ENCODE data around the gene ANKFY1.

The ANKFY1 gene

DNA sequence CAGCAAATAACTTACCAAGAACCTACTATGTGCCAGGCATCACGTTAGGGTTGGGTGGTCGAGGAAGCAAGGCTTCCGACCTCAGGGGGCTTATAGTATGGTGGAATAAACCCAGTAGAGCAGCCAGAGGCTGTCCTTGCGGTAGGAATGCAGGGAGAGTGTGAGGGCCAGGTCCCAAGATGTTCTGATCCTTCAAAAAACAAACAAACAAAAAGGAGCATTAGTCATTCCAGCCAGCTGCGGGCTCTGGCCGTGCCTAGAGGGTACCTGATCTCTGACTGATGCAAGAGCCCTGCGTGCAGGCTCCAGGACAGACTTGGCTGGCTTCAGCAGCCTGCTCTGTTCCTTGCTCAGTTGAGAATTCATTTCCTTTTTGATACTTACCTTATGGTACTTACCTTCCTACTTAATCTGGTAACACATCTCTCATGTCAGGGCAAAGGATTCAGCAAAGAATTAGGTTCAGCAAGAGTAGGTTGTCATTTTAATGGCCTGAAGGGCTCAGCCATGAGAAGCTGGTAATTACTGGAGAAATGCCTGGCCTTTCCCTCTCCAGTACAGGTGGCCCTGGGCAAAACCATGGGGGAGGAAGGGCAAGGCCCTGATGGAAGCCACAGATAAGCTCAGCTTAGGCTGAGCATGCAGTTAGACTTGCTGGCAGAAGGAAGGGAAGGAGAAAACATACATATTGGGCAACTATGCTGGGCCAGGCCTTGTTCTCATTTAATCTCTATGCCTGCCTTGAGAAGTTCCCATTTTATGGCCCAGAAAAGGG is 102.4 kb downstream of the ANKFY1 start:
- H3K27ac ChIP-seq (ENCODE audit: insufficient read depth, low read length, poor library complexity, severe bottlenecking): no peak overlapping the region
- no peak overlapping the region for H3K4me3 ChIP-seq (ENCODE audit: insufficient read depth, low read depth, low read length, poor library complexity, severe bottlenecking)
- H3K4me1 ChIP-seq (ENCODE audit: control insufficient read depth, insufficient read depth, low read length, poor library complexity, severe bottlenecking): no peaks in the 10 kb centered on the region
- no peaks in the 10 kb centered on the region for H3K9me3 ChIP-seq (ENCODE audit: control insufficient read depth, low read length)
- peaks cover 9% of the 10 kb centered on the region for H3K36me3 ChIP-seq (ENCODE audit: control insufficient read depth, insufficient read depth, low read length)
- DNase-seq: no peak
- H3K27me3 ChIP-seq (replicated peaks; ENCODE audit: control insufficient read depth, insufficient read depth, low read length, poor library complexity, severe bottlenecking): no peaks in the 10 kb centered on the region

DNA sequence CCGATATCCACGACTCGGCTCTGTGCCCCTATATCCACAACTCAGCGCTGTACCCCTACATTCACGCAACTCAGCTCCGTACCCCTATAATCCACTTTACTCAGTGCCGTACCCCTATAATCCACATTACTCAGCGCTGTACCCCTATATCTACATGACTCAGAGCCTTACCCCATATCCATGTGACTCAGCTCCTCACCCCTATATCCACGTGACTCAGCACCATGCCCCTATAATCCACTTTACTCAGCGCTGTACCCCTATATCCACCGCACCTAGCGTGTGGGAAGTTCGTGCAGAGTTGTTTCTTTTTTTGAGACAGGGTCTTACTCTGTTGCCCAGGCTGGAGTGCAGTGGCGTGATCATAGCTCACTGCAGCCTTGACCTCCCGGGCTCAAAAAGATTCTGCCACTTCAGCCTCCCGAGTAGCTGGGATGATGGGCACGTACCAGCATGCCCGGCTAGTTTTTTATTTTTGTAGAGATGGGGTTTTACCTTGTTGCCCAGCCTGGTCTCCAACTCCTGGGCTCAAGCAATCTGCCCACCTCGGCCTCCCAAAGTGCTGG is 103.4 kb downstream of the ANKFY1 start:
- H3K9me3 ChIP-seq (ENCODE audit: control insufficient read depth, low read length): no peaks in the 10 kb centered on the region
- peaks cover 6% of the 10 kb centered on the region for H3K36me3 ChIP-seq (ENCODE audit: control insufficient read depth, insufficient read depth, low read length)
- H3K4me1 ChIP-seq (ENCODE audit: control insufficient read depth, insufficient read depth, low read length, poor library complexity, severe bottlenecking): no peaks in the 10 kb centered on the region
- H3K4me3 ChIP-seq (ENCODE audit: insufficient read depth, low read depth, low read length, poor library complexity, severe bottlenecking): no peak overlapping the region
- DNase-seq: no peak
- no peak overlapping the region for H3K27ac ChIP-seq (ENCODE audit: insufficient read depth, low read length, poor library complexity, severe bottlenecking)
- H3K27me3 ChIP-seq (replicated peaks; ENCODE audit: control insufficient read depth, insufficient read depth, low read length, poor library complexity, severe bottlenecking): no peaks in the 10 kb centered on the region

DNA sequence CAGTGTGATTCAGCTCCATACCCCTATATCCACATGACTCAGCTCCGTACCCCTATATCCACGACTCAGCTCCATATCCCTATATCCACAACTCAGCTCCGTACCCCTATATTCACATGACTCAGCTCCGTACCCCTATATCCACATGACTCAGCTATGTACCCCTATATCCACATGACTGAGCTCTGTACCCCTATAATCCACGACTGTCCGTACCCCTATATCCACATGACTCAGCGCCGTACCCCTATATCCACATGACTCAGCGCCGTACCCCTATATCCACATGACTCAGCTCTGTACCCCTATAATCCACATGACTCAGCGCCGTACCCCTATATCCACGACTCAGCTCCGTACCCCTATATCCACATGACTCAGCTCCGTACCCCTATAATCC is 104.0 kb downstream of the ANKFY1 start:
- no peak overlapping the region for H3K4me3 ChIP-seq (ENCODE audit: insufficient read depth, low read depth, low read length, poor library complexity, severe bottlenecking)
- H3K9me3 ChIP-seq (ENCODE audit: control insufficient read depth, low read length): no peaks in the 10 kb centered on the region
- no peak overlapping the region for H3K27ac ChIP-seq (ENCODE audit: insufficient read depth, low read length, poor library complexity, severe bottlenecking)
- H3K4me1 ChIP-seq (ENCODE audit: control insufficient read depth, insufficient read depth, low read length, poor library complexity, severe bottlenecking): no peaks in the 10 kb centered on the region
- H3K36me3 ChIP-seq (ENCODE audit: control insufficient read depth, insufficient read depth, low read length): peaks cover 6% of the 10 kb centered on the region
- DNase-seq: no peak
- H3K27me3 ChIP-seq (replicated peaks; ENCODE audit: control insufficient read depth, insufficient read depth, low read length, poor library complexity, severe bottlenecking): no peaks in the 10 kb centered on the region

DNA sequence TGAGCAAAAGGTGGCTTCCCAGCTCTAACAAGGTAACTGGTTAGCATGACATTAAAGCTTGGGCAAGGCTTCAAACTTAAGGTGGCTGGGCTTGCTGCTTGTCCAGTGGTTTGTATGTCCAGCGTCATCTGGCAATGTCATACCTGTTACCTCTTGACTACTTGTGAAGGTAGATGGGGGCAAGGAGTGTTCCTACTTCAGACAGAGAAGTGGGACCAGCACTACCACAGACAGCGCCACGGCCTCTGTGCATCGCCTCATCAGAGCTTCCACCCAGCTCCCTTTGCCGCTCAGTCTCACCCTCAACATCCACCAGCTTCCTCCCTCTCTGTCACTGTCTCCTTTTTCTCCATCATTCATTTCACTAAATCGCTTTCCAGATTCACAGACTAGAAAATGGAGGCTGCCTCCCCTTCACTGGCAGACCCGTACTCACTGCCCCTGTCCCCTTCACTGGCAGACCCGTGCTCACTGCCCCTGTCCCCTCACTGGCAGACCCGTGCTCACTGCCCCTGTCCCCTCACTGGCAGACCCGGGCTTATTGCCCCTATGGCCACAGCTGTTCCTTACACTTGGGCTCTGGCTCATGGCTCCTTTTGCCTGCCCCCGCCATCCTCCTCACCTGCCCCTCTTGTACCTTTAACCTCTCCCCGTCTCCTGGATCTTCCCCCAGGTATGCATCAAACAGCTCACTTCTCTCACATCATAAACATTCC is 106.0 kb downstream of the ANKFY1 start:
- Histone ChIP-seq H3K4me1 (ENCODE audit: control insufficient read depth, insufficient read depth, low read length, poor library complexity, severe bottlenecking) (no peaks in the 10 kb centered on the region), H3K27me3 (replicated peaks; ENCODE audit: control insufficient read depth, insufficient read depth, low read length, poor library complexity, severe bottlenecking) (no peaks in the 10 kb centered on the region), H3K36me3 (ENCODE audit: control insufficient read depth, insufficient read depth, low read length) (no peaks in the 10 kb centered on the region), H3K4me3 (ENCODE audit: insufficient read depth, low read depth, low read length, poor library complexity, severe bottlenecking) (no peak overlapping the region), H3K9me3 (ENCODE audit: control insufficient read depth, low read length) (no peaks in the 10 kb centered on the region), H3K27ac (ENCODE audit: insufficient read depth, low read length, poor library complexity, severe bottlenecking) (no peak overlapping the region)
- DNase-seq: no peak

DNA sequence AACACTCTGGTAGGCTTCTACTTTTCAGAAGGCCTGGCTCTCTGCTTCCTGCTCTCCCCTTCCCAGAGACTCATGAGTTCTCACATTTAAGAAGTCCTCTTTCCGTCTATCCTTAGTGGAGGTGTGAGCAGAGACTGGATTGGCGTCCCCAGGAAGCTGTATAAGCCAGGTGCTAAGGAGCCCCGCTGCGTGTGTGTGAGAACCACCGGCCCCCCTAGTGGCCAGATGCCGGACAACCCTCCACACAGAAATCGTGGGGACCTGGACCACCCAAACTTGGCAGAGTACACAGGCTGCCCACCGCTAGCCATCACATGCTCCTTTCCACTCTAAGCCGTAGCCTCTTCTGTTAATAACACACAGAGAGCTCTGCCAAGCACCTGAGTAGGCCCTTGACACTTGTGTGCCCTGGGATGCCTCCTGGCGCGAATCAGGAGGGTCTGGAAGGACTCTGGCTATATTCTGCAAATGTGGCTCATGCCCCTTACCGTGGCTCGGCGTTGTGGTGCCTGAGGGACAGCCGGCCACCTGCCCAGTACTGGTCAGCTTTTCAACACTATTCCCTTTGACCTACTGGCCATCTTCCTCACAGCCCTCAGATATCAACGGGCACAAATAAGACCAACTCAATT is 106.9 kb downstream of the ANKFY1 start:
- Histone ChIP-seq H3K9me3 (ENCODE audit: control insufficient read depth, low read length) (no peaks in the 10 kb centered on the region), H3K4me1 (ENCODE audit: control insufficient read depth, insufficient read depth, low read length, poor library complexity, severe bottlenecking) (no peaks in the 10 kb centered on the region), H3K36me3 (ENCODE audit: control insufficient read depth, insufficient read depth, low read length) (no peaks in the 10 kb centered on the region), H3K4me3 (ENCODE audit: insufficient read depth, low read depth, low read length, poor library complexity, severe bottlenecking) (no peak overlapping the region), H3K27me3 (replicated peaks; ENCODE audit: control insufficient read depth, insufficient read depth, low read length, poor library complexity, severe bottlenecking) (no peaks in the 10 kb centered on the region), H3K27ac (ENCODE audit: insufficient read depth, low read length, poor library complexity, severe bottlenecking) (no peak overlapping the region)
- DNase-seq: no peak

DNA sequence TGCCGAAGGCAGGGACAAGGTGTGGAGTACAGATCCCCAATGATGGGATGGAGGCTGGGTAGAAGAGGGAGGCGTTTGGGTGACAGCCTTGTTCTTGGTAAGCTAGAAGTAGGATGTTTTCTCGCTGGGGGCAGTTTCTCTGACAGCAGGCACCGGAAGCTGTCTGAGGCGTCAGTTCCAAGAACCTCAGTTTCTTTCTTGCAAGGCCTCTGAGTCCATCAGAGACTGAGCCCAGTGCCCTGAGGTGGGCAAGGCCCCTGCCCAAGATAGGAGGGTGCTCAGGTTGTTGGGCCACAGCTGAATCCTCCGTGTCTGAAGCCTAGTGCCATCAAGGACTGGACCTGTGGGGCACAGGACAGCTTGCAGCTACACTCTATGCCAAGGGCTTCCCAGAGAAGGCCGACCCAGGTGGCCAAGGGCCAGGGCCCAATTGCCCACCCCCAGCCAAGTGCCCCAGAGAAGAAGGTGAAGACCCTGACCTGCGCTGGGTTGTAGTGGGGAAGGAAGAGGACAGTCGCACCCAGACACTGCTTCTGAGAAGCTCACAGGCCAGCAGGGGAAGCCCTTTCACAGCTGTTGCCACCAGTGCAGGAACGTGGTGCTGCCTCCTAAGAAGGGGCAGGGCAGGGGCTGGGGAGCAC is 107.7 kb downstream of the ANKFY1 start:
- DNase-seq: no peak
- Histone ChIP-seq H3K4me3 (ENCODE audit: insufficient read depth, low read depth, low read length, poor library complexity, severe bottlenecking) (no peak overlapping the region), H3K27ac (ENCODE audit: insufficient read depth, low read length, poor library complexity, severe bottlenecking) (no peak overlapping the region), H3K36me3 (ENCODE audit: control insufficient read depth, insufficient read depth, low read length) (no peaks in the 10 kb centered on the region), H3K4me1 (ENCODE audit: control insufficient read depth, insufficient read depth, low read length, poor library complexity, severe bottlenecking) (no peaks in the 10 kb centered on the region), H3K9me3 (ENCODE audit: control insufficient read depth, low read length) (no peaks in the 10 kb centered on the region), H3K27me3 (replicated peaks; ENCODE audit: control insufficient read depth, insufficient read depth, low read length, poor library complexity, severe bottlenecking) (no peaks in the 10 kb centered on the region)

DNA sequence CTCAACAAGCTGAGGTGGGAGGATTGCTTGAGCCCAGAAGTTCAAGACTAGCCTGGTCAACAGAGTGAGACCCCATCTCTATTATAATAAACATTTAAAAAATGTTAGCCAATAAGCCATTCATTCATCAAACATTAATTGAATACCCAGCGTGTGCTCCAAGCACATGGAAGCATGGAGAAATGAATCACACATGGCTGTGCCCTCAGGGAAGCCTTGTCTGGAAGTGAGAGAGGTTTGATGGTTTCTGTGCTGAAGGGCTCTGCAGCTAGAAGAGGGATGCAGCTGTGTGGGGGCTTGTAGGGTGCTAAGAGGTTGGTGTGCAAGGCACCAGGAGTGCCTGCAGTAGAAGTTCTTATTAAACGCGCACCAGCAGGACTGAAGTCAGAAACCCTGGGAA is 109.6 kb downstream of the ANKFY1 start:
- Histone ChIP-seq H3K27ac (ENCODE audit: insufficient read depth, low read length, poor library complexity, severe bottlenecking) (no peak overlapping the region), H3K4me1 (ENCODE audit: control insufficient read depth, insufficient read depth, low read length, poor library complexity, severe bottlenecking) (no peaks in the 10 kb centered on the region), H3K4me3 (ENCODE audit: insufficient read depth, low read depth, low read length, poor library complexity, severe bottlenecking) (no peak overlapping the region), H3K9me3 (ENCODE audit: control insufficient read depth, low read length) (no peaks in the 10 kb centered on the region), H3K27me3 (replicated peaks; ENCODE audit: control insufficient read depth, insufficient read depth, low read length, poor library complexity, severe bottlenecking) (no peaks in the 10 kb centered on the region), H3K36me3 (ENCODE audit: control insufficient read depth, insufficient read depth, low read length) (no peaks in the 10 kb centered on the region)
- DNase-seq: no peak

DNA sequence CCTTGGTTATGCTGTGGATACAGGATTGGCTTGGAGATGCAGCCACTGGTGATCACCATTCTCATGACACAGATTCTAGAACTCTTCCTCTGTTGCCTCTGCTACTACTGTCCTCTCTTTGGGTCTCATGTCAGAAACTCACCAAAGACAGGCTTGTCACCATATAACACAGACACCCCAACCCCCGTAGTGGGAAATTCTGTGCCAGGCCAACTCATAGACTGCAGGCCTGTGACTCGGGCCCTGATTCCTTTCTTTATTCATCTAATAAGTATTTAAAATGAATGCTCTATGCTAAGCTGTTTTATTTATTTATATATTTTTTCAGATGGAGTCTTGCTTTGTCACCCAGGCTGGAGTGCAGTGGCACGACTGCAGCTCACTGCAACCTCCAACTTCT is 111.3 kb downstream of the ANKFY1 start:
- Histone ChIP-seq H3K4me3 (ENCODE audit: insufficient read depth, low read depth, low read length, poor library complexity, severe bottlenecking) (no peak overlapping the region), H3K9me3 (ENCODE audit: control insufficient read depth, low read length) (no peaks in the 10 kb centered on the region), H3K36me3 (ENCODE audit: control insufficient read depth, insufficient read depth, low read length) (no peaks in the 10 kb centered on the region), H3K4me1 (ENCODE audit: control insufficient read depth, insufficient read depth, low read length, poor library complexity, severe bottlenecking) (no peaks in the 10 kb centered on the region), H3K27ac (ENCODE audit: insufficient read depth, low read length, poor library complexity, severe bottlenecking) (no peak overlapping the region), H3K27me3 (replicated peaks; ENCODE audit: control insufficient read depth, insufficient read depth, low read length, poor library complexity, severe bottlenecking) (no peaks in the 10 kb centered on the region)
- DNase-seq: no peak

DNA sequence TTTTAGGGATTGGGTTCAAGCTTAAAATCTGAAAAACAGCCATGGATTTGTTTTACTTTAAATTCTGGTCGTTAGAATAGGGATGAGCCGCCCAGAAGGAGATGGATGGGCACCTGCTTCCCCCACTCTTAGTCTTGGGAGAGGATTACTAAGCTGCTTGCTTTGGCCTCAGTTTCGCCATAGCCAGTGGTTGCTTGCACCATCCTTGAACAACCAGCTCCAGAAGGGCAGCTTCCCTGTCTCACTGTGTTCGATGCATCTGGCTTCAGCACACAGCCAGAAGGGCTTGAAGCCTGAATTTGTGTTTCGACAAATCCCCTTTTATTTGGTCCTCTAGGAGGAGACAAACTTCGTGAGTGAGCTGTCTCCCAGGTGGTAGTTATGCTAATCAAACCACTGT is 113.7 kb downstream of the ANKFY1 start:
- no peaks in the 10 kb centered on the region for H3K36me3 ChIP-seq (ENCODE audit: control insufficient read depth, insufficient read depth, low read length)
- no peaks in the 10 kb centered on the region for H3K27me3 ChIP-seq (replicated peaks; ENCODE audit: control insufficient read depth, insufficient read depth, low read length, poor library complexity, severe bottlenecking)
- H3K27ac ChIP-seq (ENCODE audit: insufficient read depth, low read length, poor library complexity, severe bottlenecking): no peak overlapping the region
- DNase-seq: no peak
- no peaks in the 10 kb centered on the region for H3K9me3 ChIP-seq (ENCODE audit: control insufficient read depth, low read length)
- H3K4me1 ChIP-seq (ENCODE audit: control insufficient read depth, insufficient read depth, low read length, poor library complexity, severe bottlenecking): no peaks in the 10 kb centered on the region
- H3K4me3 ChIP-seq (ENCODE audit: insufficient read depth, low read depth, low read length, poor library complexity, severe bottlenecking): no peak overlapping the region
